HepG2 (cell line): ENCODE measurements around the gene GGT7. TPM values are rescaled to one million over a fixed set of nuclear protein-coding genes. Genes with fewer than 3 reads are reported as not detected.

Source experiments
- ATAC-seq: fragments of 200-7000 bp; cut with Tn5 transposase; 3 replicates; pipeline ENCODE4 v1.9.1; 2020; ENCODE audit warnings: mild to moderate bottlenecking, moderate library complexity
- BruUV-seq: library from RNA; stranded (reverse); fragments of 400-500 nt; replicated peaks from 2 replicates; lab custom pipeline; 2021; lab: Mats Ljungman, UMichigan
- CTCF ChIA-PET: fragments of 300-600 bp; formaldehyde crosslinking; extraction: SDS; loops from one replicate; lab custom pipeline; 2021; ENCODE audit warnings: low total read pairs, inconsistent platforms, low intra/inter-chr PET ratio; lab: Yijun Ruan, JAX
- POLR2A ChIA-PET: fragments of 350-600 bp; sonication (Branson Sonifier 250); formaldehyde crosslinking; loops from one replicate; lab custom pipeline; 2020; ENCODE audit warnings: antibody characterized with exemption, inconsistent platforms; lab: Yijun Ruan, JAX
- DNase-seq: peaks from one replicate; pipeline ENCODE4 v3.0.0-alpha.2; 2015; ENCODE audit warnings: low spot score
- FAIRE-seq: peaks from 3 replicates; lab custom pipeline; 2011; peaks lifted over from hg19 to GRCh38; lab: Jason Lieb, UNC
- H2AFZ ChIP-seq: one replicate; pipeline ENCODE4 v1.6.1; 2011; ENCODE audit warnings: low read length, inconsistent platforms
- H3K27ac ChIP-seq: fragments of 300-600 bp; 3 replicates; pipeline ENCODE4 v1.8.0; 2011; ENCODE audit warnings: mixed run types, mild to moderate bottlenecking, mixed read lengths, low read length, inconsistent platforms; ENCODE audit not compliant: insufficient read depth; ENCODE audit errors: extremely low read length
- H3K27me3 ChIP-seq, 2 experiments: fragments of 200-600 bp in 1 of 2; 2 replicates in 1 of 2; 3 replicates in 1 of 2; pipeline versions ENCODE4 v1.6.0 to v1.8.0; 2011; ENCODE audit warnings: low read length in 2 of 2, mild to moderate bottlenecking in 2 of 2, moderate library complexity in 2 of 2, inconsistent platforms in 1 of 2; ENCODE audit not compliant: insufficient read depth in 2 of 2, control insufficient read depth in 1 of 2
- H3K36me3 ChIP-seq, 2 experiments: fragments of 200-600 bp in 1 of 2; replicated peaks in 1 of 2; 2 replicates in 1 of 2; 3 replicates in 1 of 2; pipeline versions ENCODE4 v1.5.1 to v1.8.0; 2011; ENCODE audit warnings: low read length in 2 of 2, inconsistent platforms in 1 of 2; ENCODE audit not compliant: insufficient read depth in 2 of 2, control insufficient read depth in 1 of 2
- H3K4me1 ChIP-seq: 2 replicates; pipeline ENCODE4 v1.5.1; 2012; ENCODE audit warnings: low read length, inconsistent platforms; ENCODE audit not compliant: insufficient read depth
- H3K4me2 ChIP-seq: 2 replicates; pipeline ENCODE4 v1.6.0; 2011; ENCODE audit warnings: low read depth, low read length, inconsistent platforms
- H3K4me3 ChIP-seq, 3 experiments: fragments of 200-600 bp in 1 of 3; sonication (generic), shearing (Covaris generic) in 1 of 3; replicated peaks in 1 of 3; 2 replicates each; pipeline ENCODE4 v1.5.1; 2011 to 2016; ENCODE audit warnings: low read length in 3 of 3, inconsistent platforms in 2 of 3, low read depth in 2 of 3, mild to moderate bottlenecking in 2 of 3, control low read depth in 1 of 3, mixed read lengths in 1 of 3; ENCODE audit not compliant: insufficient read depth in 1 of 3
- H3K79me2 ChIP-seq: one replicate; pipeline ENCODE4 v1.6.1; 2011; ENCODE audit warnings: low read length, inconsistent platforms; ENCODE audit not compliant: insufficient read depth
- H3K9ac ChIP-seq: 2 replicates; pipeline ENCODE4 v1.6.0; 2011; ENCODE audit warnings: mild to moderate bottlenecking, low read depth, low read length, inconsistent platforms; ENCODE audit not compliant: insufficient read depth
- H3K9me3 ChIP-seq: 2 replicates; pipeline ENCODE4 v1.5.1; 2012; ENCODE audit warnings: mild to moderate bottlenecking, low read length
- H4K20me1 ChIP-seq: 2 replicates; pipeline ENCODE4 v1.6.0; 2011; ENCODE audit warnings: inconsistent platforms, mild to moderate bottlenecking, low read length, moderate library complexity; ENCODE audit not compliant: insufficient read depth
- ATF1 ChIP-seq: IDR thresholded peaks from 2 replicates; pipeline ENCODE4 v1.6.1; 2016; ENCODE audit warnings: mild to moderate bottlenecking, control low read depth
- DBP ChIP-seq: sonication (generic); formaldehyde crosslinking; IDR thresholded peaks from 2 replicates; pipeline ENCODE4 v1.4.0; 2020; ENCODE audit warnings: missing genetic modification reagents; ENCODE audit errors: not compliant biosample characterization
- KLF16 ChIP-seq, 2 experiments: sonication (generic) in 1 of 2; formaldehyde crosslinking in 1 of 2; IDR thresholded peaks; 2 replicates each; pipeline versions ENCODE4 v1.6.1 to v1.8.0; 2016 to 2023; ENCODE audit warnings: missing genetic modification reagents in 2 of 2, missing compliant biosample characterization in 1 of 2
- MED1 ChIP-seq: sonication (generic); formaldehyde crosslinking; IDR thresholded peaks from 2 replicates; pipeline ENCODE4 v1.4.0; 2020; ENCODE audit warnings: missing genetic modification reagents
- MIXL1 ChIP-seq: IDR thresholded peaks from 2 replicates; pipeline ENCODE4 v1.6.1; 2016
- ZNF33A ChIP-seq: sonication (generic); formaldehyde crosslinking; IDR thresholded peaks from 2 replicates; pipeline ENCODE4 v1.5.1; 2020; ENCODE audit warnings: missing genetic modification reagents, mild to moderate bottlenecking, moderate library complexity, borderline replicate concordance
- ZNF772 ChIP-seq: sonication (generic); formaldehyde crosslinking; IDR thresholded peaks from 2 replicates; pipeline ENCODE4 v1.5.0; 2020; ENCODE audit warnings: mild to moderate bottlenecking, missing genetic modification reagents
- WGBS: methylation state at CpG from one replicate; pipeline ENCODE4 v1.1.6; 2017; ENCODE audit warnings: low lambda C conversion rate; 5-methylcytosine and 5-hydroxymethylcytosine counted together
- in situ Hi-C: cut with HindIII; loops from 2 replicates; pipeline ENCODE4 v1.10.0; 2017; ENCODE audit warnings: low pct_unique_long_range_greater_than_20kb; ENCODE audit not compliant: extremely low pct_ligation_motif_present
- intact Hi-C: fragments of 100-400 bp; cut with micrococcal nuclease; formaldehyde crosslinking; loops from one replicate; pipeline ENCODE4 v1.10.0; 2022; ENCODE audit not compliant: unreplicated experiment
- polyA plus RNA-seq, 8 experiments: library from polyadenylated mRNA; depleted of rRNA in 3 of 8; stranded (reverse) in 7 of 8; unstranded in 1 of 8; fragments of >200 nt; fragmentation: Illumina TruSeq in 4 of 8; extraction: Trizol in 4 of 8; gene quantifications; 2 replicates each; pipeline versions ENCODE4 v1.2.1 to v1.2.3, GENCODE V29; 2011 to 2016; ENCODE audit warnings: low read depth in 4 of 8, missing spikeins in 1 of 8, mixed read lengths in 1 of 8; ENCODE audit not compliant: insufficient read depth in 1 of 8
- total RNA-seq, 5 experiments: library from RNA; depleted of rRNA; stranded (reverse); fragments of >200 nt; fragmentation: Illumina TruSeq; extraction: Trizol; gene quantifications; 2 replicates each; pipeline ENCODE4 v1.2.3, GENCODE V29; 2016; ENCODE audit warnings: low read depth in 1 of 5

GGT7 gene
- total and polyA plus RNA-seq, 2 of the 13 experiments (the other 11 are each of a cell fraction or from before 2014, with no cell fraction given) = 6.6 to 23.0 TPM

GRCh38 chr20:34916774-34917354 is 44.2 kb upstream of the GGT7 start:
- DNase-seq (no peak), FAIRE-seq (no peak)
- H3K4me1 ChIP-seq = peaks cover 21% of the 10 kb centered on the region
- in situ Hi-C loops = no loop called here
- H3K9ac ChIP-seq = no peak overlapping the region
- TF ChIP-seq KLF16 (CRISPR knock-in tag; IDR thresholded peaks at IDR 0.05) = no peak
- no peak for TF ChIP-seq MED1 (CRISPR knock-in tag)
- no peak for TF ChIP-seq ZNF33A (CRISPR knock-in tag)
- TF ChIP-seq DBP (CRISPR knock-in tag) = no peak
- TF ChIP-seq, all 625 proteins: peak for 0
- H3K27me3 ChIP-seq = no peaks in the 10 kb centered on the region
- no peak overlapping the region for H3K27ac ChIP-seq
- H4K20me1 ChIP-seq = no peaks in the 10 kb centered on the region
- no TSS peak for BruUV-seq
- no peak overlapping the region for H3K4me3 ChIP-seq
- 98% methylated on average over 2 of the region's 2 CpGs for WGBS
- no peak for ATAC-seq
- no peak overlapping the region for H2AFZ ChIP-seq
- no peaks in the 10 kb centered on the region for H3K79me2 ChIP-seq
- ChIA-PET POLR2A (interaction anchor here (1.3 kb wide), 1 partner anchor 40 kb away, joined by 3 read pairs; the partner anchor contains the start of gene ACSS2), CTCF (no interaction called here)
- H3K36me3 ChIP-seq = peaks cover 6 to 37% of the 10 kb centered on the region in 2 experiments
- H3K9me3 ChIP-seq = no peaks in the 10 kb centered on the region
- no peak overlapping the region for H3K4me2 ChIP-seq
- intact Hi-C loops = no loop called here

GRCh38 chr20:34915749-34916455 is 43.2 kb upstream of the GGT7 start:
- ATAC-seq = no peak
- ChIA-PET CTCF (no interaction called here), POLR2A (interaction anchor here (1.3 kb wide), 1 partner anchor 39 kb away, joined by 3 read pairs; the partner anchor contains the start of gene ACSS2)

More at GRCh38 chr20:34915749-34916455, 43.2 kb upstream of the GGT7 start:
- no peak overlapping the region for H3K27ac ChIP-seq
- no peak for DNase-seq
- H3K27me3 ChIP-seq = no peaks in the 10 kb centered on the region
- H3K9me3 ChIP-seq = no peaks in the 10 kb centered on the region
- H3K9ac ChIP-seq = no peak overlapping the region
- no peak overlapping the region for H3K4me3 ChIP-seq
- intact Hi-C loops (no loop called here), in situ Hi-C loops (no loop called here)
- WGBS = 86% methylated on average over 4 of the region's 4 CpGs
- no peak overlapping the region for H3K4me2 ChIP-seq
- no peaks in the 10 kb centered on the region for H4K20me1 ChIP-seq
- no peaks in the 10 kb centered on the region for H3K79me2 ChIP-seq
- no peak overlapping the region for H2AFZ ChIP-seq
- BruUV-seq = no TSS peak
- H3K4me1 ChIP-seq = peaks cover 21% of the 10 kb centered on the region
- peaks cover 2 to 28% of the 10 kb centered on the region in 2 experiments for H3K36me3 ChIP-seq
- TF ChIP-seq MIXL1 = no peak
- no peak for TF ChIP-seq ZNF772 (CRISPR knock-in tag)
- 0 out of 2 replicates have a peak, but pooled peaks have one; percentile 18 for TF ChIP-seq ATF1 (CRISPR knock-in tag)
- no peak for FAIRE-seq
